ENCODE results near the gene GAS2L3. TPM values are rescaled to one million over a fixed set of nuclear protein-coding genes. Genes with fewer than 3 reads are reported as not detected.

The GAS2L3 gene
- total RNA-seq, 1 donor from 2014 or later: 17.5 TPM

DNA sequence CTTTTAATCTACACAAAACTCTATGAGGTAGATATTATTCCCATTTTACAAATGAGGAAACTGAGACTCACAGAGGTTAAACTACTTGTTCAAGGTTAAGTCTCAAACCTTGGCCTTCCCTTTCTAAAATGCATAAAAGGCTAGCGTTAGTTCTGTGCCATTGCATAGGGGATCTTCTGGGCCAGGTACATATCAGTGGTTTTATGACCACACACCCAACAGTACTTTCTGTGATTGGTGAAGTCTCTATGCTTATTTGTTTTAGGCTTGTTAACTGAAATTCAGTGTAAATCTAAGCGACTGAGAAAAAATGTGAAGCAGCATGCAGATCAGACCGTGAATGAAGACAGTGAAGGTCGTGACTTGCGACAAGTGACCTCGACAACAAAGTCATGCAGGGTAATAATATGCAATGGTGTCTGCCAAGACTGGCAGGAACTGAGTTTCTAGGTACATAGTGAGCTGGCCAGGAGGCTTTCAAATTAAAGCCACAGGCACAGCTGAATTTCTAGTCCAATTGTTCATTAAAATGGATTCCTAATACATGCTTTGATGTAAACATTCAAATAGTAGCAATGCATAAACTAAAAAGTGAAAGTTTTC lies 38.8 kb upstream of the GAS2L3 start:
- Mint-ChIP-seq H3K9me3 (no peaks in the 10 kb centered on the region), H3K27ac (no peak overlapping the region), H3K36me3 (no peaks in the 10 kb centered on the region), H3K4me3 (no peak overlapping the region), H3K27me3 (ENCODE audit: low read depth) (peaks cover 35% of the 10 kb centered on the region), H3K4me1 (no peaks in the 10 kb centered on the region)
- no peak for DNase-seq (ENCODE audit: low spot score in 2 of 2, unreplicated experiment in 2 of 2)
- no peak for TF ChIP-seq CTCF (IDR thresholded peaks at IDR 0.05; ENCODE audit: unreplicated experiment)

- peaks cover 9% of the 10 kb centered on the region for H3K27me3 Mint-ChIP-seq (ENCODE audit: low read depth)
- H3K36me3 Mint-ChIP-seq: no peaks in the 10 kb centered on the region
- H3K9me3 Mint-ChIP-seq: no peaks in the 10 kb centered on the region
- TF ChIP-seq CTCF (IDR thresholded peaks at IDR 0.05; ENCODE audit: unreplicated experiment): no peak
- H3K27ac Mint-ChIP-seq: no peak overlapping the region
- DNase-seq (ENCODE audit: low spot score in 2 of 2, unreplicated experiment in 2 of 2): peak; percentile 53 to 80
- no peaks in the 10 kb centered on the region for H3K4me1 Mint-ChIP-seq
- no peak overlapping the region for H3K4me3 Mint-ChIP-seq
Measured at GRCh38 chr12:100539202-100539601, 34.3 kb upstream of the GAS2L3 start.

DNA sequence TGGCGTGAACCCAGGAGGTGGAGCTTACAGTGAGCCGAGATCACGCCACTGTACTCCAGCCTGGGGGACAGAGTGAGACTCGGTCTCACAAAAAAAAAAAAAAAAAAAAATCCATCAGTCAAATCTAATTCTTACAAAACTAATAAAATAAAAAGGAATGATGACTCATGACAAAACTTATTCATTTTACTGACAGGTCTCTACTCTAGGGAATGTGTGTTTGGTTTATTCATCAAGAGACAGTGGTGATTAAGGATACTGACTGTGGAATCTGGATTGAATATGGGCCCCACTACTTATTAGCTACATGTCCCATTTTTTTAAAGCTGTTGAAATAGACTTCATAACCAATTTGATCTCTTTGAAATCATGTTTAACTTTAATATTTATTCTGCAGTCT lies 29.3 kb upstream of the GAS2L3 start:
- no peak overlapping the region for H3K27ac Mint-ChIP-seq
- H3K9me3 Mint-ChIP-seq: no peaks in the 10 kb centered on the region
- no peaks in the 10 kb centered on the region for H3K36me3 Mint-ChIP-seq
- H3K27me3 Mint-ChIP-seq (ENCODE audit: low read depth): peaks cover 17% of the 10 kb centered on the region
- no peak for DNase-seq (ENCODE audit: low spot score in 2 of 2, unreplicated experiment in 2 of 2)
- no peak overlapping the region for H3K4me3 Mint-ChIP-seq
- TF ChIP-seq CTCF (IDR thresholded peaks at IDR 0.05; ENCODE audit: unreplicated experiment): no peak
- no peaks in the 10 kb centered on the region for H3K4me1 Mint-ChIP-seq

- H3K27me3 Mint-ChIP-seq (ENCODE audit: low read depth): peaks cover 17% of the 10 kb centered on the region
- H3K4me1 Mint-ChIP-seq: no peaks in the 10 kb centered on the region
- DNase-seq (ENCODE audit: low spot score in 2 of 2, unreplicated experiment in 2 of 2): no peak
- no peaks in the 10 kb centered on the region for H3K36me3 Mint-ChIP-seq
- no peak overlapping the region for H3K4me3 Mint-ChIP-seq
- no peak for TF ChIP-seq CTCF (IDR thresholded peaks at IDR 0.05; ENCODE audit: unreplicated experiment)
- no peaks in the 10 kb centered on the region for H3K9me3 Mint-ChIP-seq
- no peak overlapping the region for H3K27ac Mint-ChIP-seq
Measured at GRCh38 chr12:100545092-100545491, 28.4 kb upstream of the GAS2L3 start.

- Mint-ChIP-seq H3K36me3 (no peaks in the 10 kb centered on the region), H3K27me3 (ENCODE audit: low read depth) (no peaks in the 10 kb centered on the region), H3K4me1 (peaks cover 1% of the 10 kb centered on the region), H3K9me3 (no peaks in the 10 kb centered on the region), H3K4me3 (no peak overlapping the region), H3K27ac (no peak overlapping the region)
- DNase-seq (ENCODE audit: low spot score in 2 of 2, unreplicated experiment in 2 of 2): no peak
- TF ChIP-seq CTCF (IDR thresholded peaks at IDR 0.05; ENCODE audit: unreplicated experiment): no peak
Measured at GRCh38 chr12:100553936-100554335, 19.5 kb upstream of the GAS2L3 start.

DNA sequence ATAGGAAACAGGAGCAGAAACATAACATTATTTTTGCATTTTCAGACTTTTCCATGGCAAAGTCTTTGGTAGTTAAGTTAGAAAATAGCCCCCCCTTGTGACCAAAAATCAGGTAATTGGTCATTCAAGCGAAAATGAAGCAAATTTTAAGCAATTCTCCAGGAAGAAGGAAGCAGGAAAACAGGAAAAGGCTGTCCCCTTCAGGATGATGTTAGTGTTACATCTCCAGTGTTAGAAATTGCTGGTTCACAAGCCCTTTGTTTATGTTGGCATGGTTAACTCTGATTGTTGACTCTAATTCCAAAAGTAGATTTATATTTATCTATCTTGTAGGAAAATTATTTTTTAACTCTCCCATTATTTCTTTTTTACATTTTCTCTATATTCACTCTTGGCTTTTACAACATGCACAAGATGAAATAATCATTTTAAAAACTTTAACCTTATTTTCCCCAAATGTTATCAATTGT lies 18.8 kb upstream of the GAS2L3 start:
- H3K36me3 Mint-ChIP-seq: no peaks in the 10 kb centered on the region
- peaks cover 1% of the 10 kb centered on the region for H3K4me1 Mint-ChIP-seq
- TF ChIP-seq CTCF (IDR thresholded peaks at IDR 0.05; ENCODE audit: unreplicated experiment): peak; percentile 91
- H3K9me3 Mint-ChIP-seq: no peaks in the 10 kb centered on the region
- H3K27me3 Mint-ChIP-seq (ENCODE audit: low read depth): no peaks in the 10 kb centered on the region
- DNase-seq (ENCODE audit: low spot score in 2 of 2, unreplicated experiment in 2 of 2): no peak
- H3K27ac Mint-ChIP-seq: no peak overlapping the region
- H3K4me3 Mint-ChIP-seq: no peak overlapping the region

Measured in mesothelial cell of epicardium (in vitro differentiated cells).